ENCODE results near the gene DCT.
"Not testable (repeated sequence)": the region's sequence is repeated elsewhere in the genome, so short reads cannot be mapped to it uniquely, and the experiment has no call there.

DCT gene

GRCh38 chr13:94479616-94480015 is at the start of gene DCT:
Gene DCT, minus strand, starts transcription at chr13:94479682. Its CDS starts 427 bp downstream, at chr13:94479255.
- no peak for DNase-seq

- not testable (repeated sequence) for DNase-seq
These were observed 47.5 kb upstream of the DCT start for GRCh38 chr13:94526956-94527355.

GRCh38 chr13:94525781-94526180 is 46.3 kb upstream of the DCT start:
- DNase-seq = no peak

- DNase-seq = no peak
These were observed 44.9 kb upstream of the DCT start for GRCh38 chr13:94524407-94524806.

DNA sequence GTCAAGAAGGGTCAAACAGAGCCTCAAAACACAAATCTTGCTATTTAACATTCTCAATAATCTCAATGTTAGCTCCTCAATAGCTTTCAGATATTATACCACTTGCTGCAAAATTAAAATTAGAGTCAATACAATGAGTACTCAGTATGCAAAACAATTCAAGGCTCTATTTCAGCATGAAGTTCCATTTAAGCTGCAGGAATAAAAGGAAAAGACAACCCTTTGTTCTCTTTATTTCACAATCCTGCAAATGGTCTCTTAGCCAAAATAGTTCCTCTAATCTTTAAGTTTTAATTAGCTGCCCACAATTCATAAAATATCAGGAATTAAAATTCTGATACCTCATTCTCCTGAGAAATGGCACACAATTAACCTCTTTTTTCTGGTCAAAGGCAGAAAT is 40.5 kb upstream of the DCT start:
- DNase-seq = no peak

GRCh38 chr13:94516456-94516855 is 37.0 kb upstream of the DCT start:
- no peak for DNase-seq

DNA sequence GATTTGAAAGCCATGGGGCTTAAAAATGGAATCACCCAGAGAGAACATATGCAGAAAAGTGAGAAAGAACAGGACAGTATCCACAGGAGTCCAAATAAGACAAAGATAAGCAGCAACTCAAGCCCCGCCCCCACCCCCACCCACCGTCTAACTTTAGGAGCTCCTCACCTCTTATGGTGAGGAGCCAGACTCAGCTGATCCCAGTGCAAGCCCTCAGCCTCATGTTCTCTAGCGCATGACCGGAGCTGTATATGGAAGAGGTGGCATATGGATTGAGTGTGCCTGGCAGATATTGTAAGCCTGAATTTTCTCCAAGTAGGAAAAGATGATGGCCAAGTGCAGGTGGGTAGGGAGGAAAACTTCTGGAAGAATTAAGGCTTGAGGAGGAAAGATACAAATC is 36.4 kb upstream of the DCT start:
- DNase-seq = no peak

- no peak for DNase-seq
These were observed 35.9 kb upstream of the DCT start for GRCh38 chr13:94515374-94515773.

- no peak for DNase-seq
These were observed 33.5 kb upstream of the DCT start for GRCh38 chr13:94513026-94513425.

DNA sequence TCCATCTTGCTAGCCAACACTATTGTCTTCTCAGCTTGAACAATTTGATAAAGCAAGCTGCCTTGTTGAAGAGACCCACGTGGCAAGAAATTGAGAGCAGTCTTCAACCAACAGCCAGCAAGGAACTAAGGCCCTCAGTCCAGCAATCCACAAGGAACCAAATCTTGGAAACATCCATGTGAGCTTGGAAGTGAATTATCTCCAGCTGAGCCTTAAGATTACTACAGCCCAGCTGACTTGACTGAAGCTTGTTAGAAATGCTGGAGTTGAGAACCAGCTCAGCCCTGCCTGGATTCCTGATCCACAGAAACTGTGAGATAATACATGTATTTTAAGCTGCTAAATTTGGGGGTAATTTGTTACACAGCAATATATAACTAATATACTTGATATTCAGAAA is 26.2 kb upstream of the DCT start:
- DNase-seq = no peak

GRCh38 chr13:94503851-94504250 is 24.4 kb upstream of the DCT start:
- no peak for DNase-seq

DNA sequence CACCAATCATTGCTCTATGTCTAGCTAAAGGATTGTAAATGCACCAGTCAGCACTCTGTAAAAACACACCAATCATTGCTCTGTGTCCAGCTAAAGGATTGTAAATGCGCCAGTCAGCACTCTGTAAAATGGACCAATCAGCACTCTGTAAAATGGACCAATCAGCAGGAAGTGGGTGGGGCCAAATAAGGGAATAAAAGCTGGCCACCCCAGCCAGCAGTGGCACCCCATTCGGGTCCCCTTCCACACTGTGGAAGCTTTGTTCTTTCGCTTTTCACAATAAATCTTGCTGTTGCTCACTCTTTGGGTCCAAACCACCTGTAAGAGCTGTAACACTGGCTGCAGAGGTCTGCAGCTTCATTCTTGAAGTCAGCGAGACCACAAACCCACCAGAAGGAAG is 19.3 kb upstream of the DCT start:
- not testable (repeated sequence) for DNase-seq

GRCh38 chr13:94495806-94496205 is 16.3 kb upstream of the DCT start:
- no peak for DNase-seq

- no peak for DNase-seq
These were observed 14.5 kb upstream of the DCT start for GRCh38 chr13:94494026-94494425.

GRCh38 chr13:94487043-94487442 is 7.6 kb upstream of the DCT start:
- DNase-seq = no peak

DNA sequence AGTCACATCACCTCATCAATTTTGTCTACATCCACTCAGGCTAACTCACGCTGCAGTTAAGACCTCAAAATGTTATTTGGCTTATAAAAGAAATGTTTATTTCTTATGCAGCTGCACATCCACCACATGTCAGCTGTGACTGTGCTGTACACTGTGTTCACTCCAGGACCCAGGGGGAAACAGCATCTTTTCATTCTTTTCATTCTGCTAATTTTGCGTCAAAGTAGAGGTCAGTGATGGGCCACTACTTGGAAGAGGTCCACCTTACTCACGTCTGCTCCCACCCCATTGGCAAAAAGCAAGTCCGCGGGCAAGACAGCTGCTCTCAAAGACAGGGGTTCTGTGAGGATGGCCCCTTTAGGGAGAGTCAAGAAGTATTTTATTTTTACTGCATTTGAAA is 4.5 kb upstream of the DCT start:
- no peak for DNase-seq

DNA sequence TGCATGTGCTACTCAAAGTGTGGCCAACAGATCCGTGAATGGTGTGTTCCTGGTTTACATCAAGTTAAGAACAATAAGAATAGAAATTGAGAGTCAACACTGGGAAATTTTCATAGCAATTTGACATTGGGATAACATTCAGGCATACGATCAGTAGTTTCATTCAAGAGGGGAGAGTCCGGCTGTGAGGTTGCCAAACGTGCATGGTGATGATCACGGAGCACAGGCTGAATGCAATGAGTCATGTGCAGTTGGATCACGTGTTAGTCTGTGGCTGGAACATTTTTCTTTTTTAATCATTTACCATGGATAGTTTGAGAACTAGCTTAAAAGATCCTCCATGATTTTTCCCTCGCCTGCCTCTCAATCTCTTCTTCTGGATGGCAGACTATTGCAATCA is 2.5 kb upstream of the DCT start:
- no peak for DNase-seq

GRCh38 chr13:94480672-94481145 is 1.2 kb upstream of the DCT start:
- DNase-seq = no peak

DNA sequence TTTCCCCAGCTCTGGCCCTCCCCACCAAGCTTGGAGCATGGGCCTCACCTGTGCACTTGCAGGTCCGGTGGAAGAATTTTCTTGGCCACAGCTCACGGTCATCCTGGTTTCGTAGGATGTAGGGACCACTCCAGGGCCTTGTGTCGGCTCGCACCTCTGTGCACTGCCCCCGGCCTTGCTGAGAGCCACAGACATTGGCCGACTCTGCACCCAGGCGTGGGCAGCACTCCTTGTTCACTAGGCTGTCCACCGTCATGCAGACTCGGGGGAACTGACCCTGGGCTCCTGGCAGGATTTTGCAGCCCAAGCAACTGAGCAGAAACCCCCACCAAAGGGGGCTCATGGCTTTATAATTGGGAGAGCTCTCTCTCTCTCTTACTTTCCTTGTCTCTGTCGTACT is 569 bp downstream of the DCT start:
- no peak for DNase-seq

DNA sequence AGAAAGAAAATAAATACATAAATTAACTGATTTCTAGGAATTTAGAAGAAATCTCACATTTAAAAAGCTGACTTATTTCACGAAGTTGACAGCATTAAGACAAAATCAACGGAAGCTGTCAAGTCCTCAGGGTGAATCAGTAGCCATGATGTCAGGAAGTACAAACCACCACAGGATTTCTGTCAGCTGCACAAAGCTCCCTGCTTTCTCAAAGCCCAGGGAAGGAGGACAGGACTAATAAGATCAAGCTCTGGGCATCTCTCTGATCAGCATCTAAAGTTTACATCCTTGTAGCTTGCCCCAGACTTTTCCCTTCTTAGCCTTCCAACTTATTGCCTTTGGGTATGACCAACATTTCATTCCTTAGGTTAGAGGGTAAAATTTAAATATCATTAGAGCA is 9.4 kb downstream of the DCT start:
- DNase-seq = no peak

DNA sequence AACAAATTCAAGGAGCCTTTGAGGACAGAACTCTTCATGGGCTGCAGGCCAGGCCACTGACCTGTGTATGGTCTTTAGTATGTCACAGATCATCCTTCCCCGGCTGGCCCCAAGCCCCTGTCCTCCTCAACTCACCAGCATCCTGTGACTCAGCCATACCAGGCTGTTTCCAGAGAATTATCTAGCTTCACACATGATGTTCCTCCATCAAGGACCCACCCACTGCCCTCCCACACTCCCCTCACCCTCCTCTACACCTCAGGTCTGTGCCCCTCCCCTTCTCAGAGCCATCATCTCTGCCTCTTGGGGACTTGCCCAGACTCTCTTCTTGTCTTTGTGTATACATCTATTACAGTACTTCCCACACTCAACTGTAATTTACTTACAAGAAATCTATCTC is 14.7 kb downstream of the DCT start:
- DNase-seq = no peak

- no peak for DNase-seq
These were observed 16.8 kb downstream of the DCT start for GRCh38 chr13:94462670-94463069.

GRCh38 chr13:94459116-94459515 is 20.4 kb downstream of the DCT start:
- DNase-seq = no peak

GRCh38 chr13:94455414-94455813 is 24.1 kb downstream of the DCT start:
- no peak for DNase-seq

GRCh38 chr13:94454906-94455305 is 24.6 kb downstream of the DCT start:
- DNase-seq = no peak

- DNase-seq = no peak
These were observed 25.1 kb downstream of the DCT start for GRCh38 chr13:94454334-94454733.

Data from NCI-H187 treated with DMSO at 0.1 percent for 48 hours (cell line).